Activated CD4-positive, alpha-beta memory T cell treated with anti-CD3 and anti-CD28 coated beads for 36 hours (primary cell): ENCODE results near the gene HS6ST3. TPM values are rescaled to one million over a fixed set of nuclear protein-coding genes. Genes with fewer than 3 reads are reported as not detected.

Experiments used
- CTCF ChIA-PET: fragments of 350-600 bp; sonication (Branson Sonifier 250); formaldehyde crosslinking; loops from one replicate; lab custom pipeline; 2021; ENCODE audit warnings: antibody characterized with exemption, inconsistent platforms; lab: Charles Lee
- POLR2A ChIA-PET: fragments of 350-600 bp; sonication (Branson Sonifier 250); formaldehyde crosslinking; loops from one replicate; lab custom pipeline; 2021; ENCODE audit warnings: antibody characterized with exemption; lab: Charles Lee
- DNase-seq: peaks from one replicate; pipeline ENCODE4 v3.0.0-alpha.2; 2020
- H3K27ac Mint-ChIP-seq: one replicate; pipeline ENCODE4 v1.8.0; 2021; ENCODE audit warnings: mixed read lengths
- H3K27me3 Mint-ChIP-seq: one replicate; pipeline ENCODE4 v1.8.0; 2021; ENCODE audit warnings: mixed read lengths
- H3K36me3 Mint-ChIP-seq: one replicate; pipeline ENCODE4 v1.8.0; 2021; ENCODE audit warnings: mixed read lengths
- H3K4me1 Mint-ChIP-seq: one replicate; pipeline ENCODE4 v1.8.0; 2021; ENCODE audit warnings: low read depth, mixed read lengths
- H3K4me3 Mint-ChIP-seq: one replicate; pipeline ENCODE4 v1.8.0; 2021; ENCODE audit warnings: mild to moderate bottlenecking, mixed read lengths
- H3K9me3 Mint-ChIP-seq: one replicate; pipeline ENCODE4 v1.8.0; 2021; ENCODE audit warnings: mixed read lengths
- intact Hi-C: fragments of 100-400 bp; cut with micrococcal nuclease; formaldehyde crosslinking; loops from one replicate; pipeline ENCODE4 v1.15.1; 2023
- total RNA-seq, 2 experiments: library from RNA; stranded (reverse); gene quantifications; one replicate each; pipeline ENCODE4 v1.2.3, GENCODE V29; 2021

HS6ST3 gene
- total RNA-seq, 2 experiments from 2014 or later, result not detected

DNA sequence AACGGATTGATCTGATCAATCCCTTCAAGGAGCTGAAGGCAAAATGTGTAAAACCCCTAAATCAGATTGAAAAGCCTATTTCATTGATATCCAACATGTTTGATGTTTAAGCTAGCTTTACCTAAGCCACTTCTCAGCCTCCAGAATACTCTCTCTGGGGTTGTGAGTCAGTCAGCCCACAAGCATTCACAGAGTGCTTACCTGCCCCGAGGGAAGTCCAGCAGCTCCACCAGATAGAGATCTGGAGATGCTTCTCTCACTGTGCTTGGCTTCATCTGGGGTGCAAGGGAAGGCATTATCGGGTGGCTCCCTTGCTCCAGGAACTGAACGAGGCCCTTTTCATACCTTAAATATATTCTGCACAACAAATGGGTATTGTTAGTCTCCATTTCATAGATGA, 744.7 kb downstream of the HS6ST3 start:
- Mint-ChIP-seq H3K27me3 (no peaks in the 10 kb centered on the region), H3K27ac (no peak overlapping the region), H3K4me1 (no peaks in the 10 kb centered on the region), H3K4me3 (no peak overlapping the region), H3K36me3 (no peaks in the 10 kb centered on the region), H3K9me3 (no peaks in the 10 kb centered on the region)
- CTCF ChIA-PET, result no interaction called here
- POLR2A ChIA-PET, result no interaction called here
- DNase-seq, result no peak
- intact Hi-C loops, result no loop called here

- Mint-ChIP-seq H3K27ac (no peak overlapping the region), H3K4me1 (no peaks in the 10 kb centered on the region), H3K27me3 (no peaks in the 10 kb centered on the region), H3K36me3 (no peaks in the 10 kb centered on the region), H3K9me3 (no peaks in the 10 kb centered on the region), H3K4me3 (no peak overlapping the region)
- CTCF ChIA-PET, result no interaction called here
- POLR2A ChIA-PET, result no interaction called here
- intact Hi-C loops, result no loop called here
- no peak for DNase-seq
Observed at GRCh38 chr13:96835546-96835945, 745.6 kb downstream of the HS6ST3 start.

- Mint-ChIP-seq H3K9me3 (no peaks in the 10 kb centered on the region), H3K27me3 (no peaks in the 10 kb centered on the region), H3K4me3 (no peak overlapping the region), H3K27ac (no peak overlapping the region), H3K36me3 (no peaks in the 10 kb centered on the region), H3K4me1 (no peaks in the 10 kb centered on the region)
- CTCF ChIA-PET, result no interaction called here
- intact Hi-C loops, result no loop called here
- POLR2A ChIA-PET, result no interaction called here
- no peak for DNase-seq
Observed at GRCh38 chr13:96836733-96837132, 746.8 kb downstream of the HS6ST3 start.

- Mint-ChIP-seq H3K4me1 (no peaks in the 10 kb centered on the region), H3K36me3 (no peaks in the 10 kb centered on the region), H3K4me3 (no peak overlapping the region), H3K9me3 (no peaks in the 10 kb centered on the region), H3K27ac (no peak overlapping the region), H3K27me3 (no peaks in the 10 kb centered on the region)
- POLR2A ChIA-PET, result no interaction called here
- no peak for DNase-seq
- intact Hi-C loops, result no loop called here
- CTCF ChIA-PET, result no interaction called here
Observed at GRCh38 chr13:96837809-96838208, 747.9 kb downstream of the HS6ST3 start.

DNA sequence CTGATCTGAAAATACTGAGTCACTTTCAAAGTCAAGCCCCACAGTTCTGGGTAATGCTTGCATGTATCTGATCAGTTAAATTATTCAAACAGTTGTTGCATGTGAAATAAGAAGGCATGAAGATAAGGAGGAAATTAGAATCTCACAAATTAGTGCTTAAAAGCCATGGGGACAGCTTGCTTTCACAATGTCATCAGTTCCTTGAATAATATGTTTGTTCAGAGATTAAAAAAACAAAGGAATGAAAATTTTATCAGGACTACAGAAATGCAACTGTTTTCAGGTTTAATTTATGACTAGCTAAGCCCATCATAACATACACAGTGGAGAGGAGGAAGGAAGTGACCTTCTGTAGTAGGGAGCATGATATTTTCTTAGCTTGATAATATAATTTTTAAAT, 754.3 kb downstream of the HS6ST3 start:
- Mint-ChIP-seq H3K27ac (no peak overlapping the region), H3K4me1 (no peaks in the 10 kb centered on the region), H3K4me3 (no peak overlapping the region), H3K27me3 (no peaks in the 10 kb centered on the region), H3K9me3 (no peaks in the 10 kb centered on the region), H3K36me3 (no peaks in the 10 kb centered on the region)
- intact Hi-C loops, result no loop called here
- DNase-seq, result no peak
- CTCF ChIA-PET, result no interaction called here
- POLR2A ChIA-PET, result no interaction called here

DNA sequence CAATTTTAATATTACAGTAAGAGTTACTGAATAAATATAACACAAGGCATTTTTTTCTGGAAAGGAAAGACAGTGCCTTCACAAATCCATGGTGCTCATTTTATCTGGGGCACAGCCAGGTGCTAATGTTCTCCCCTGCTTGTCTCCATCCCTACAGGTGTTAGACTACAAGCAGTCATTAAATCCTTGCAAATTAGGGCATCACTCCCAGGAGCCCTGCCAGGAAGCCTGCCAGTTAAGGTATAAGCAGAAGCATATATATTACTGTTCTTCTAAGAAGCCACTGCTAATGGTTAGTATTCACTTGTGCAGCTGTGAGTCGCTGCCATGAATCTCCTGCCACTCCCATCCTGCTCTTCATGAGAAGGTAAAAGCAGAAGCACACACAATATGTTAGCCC, 754.7 kb downstream of the HS6ST3 start:
- Mint-ChIP-seq H3K27me3 (no peaks in the 10 kb centered on the region), H3K4me1 (no peaks in the 10 kb centered on the region), H3K9me3 (no peaks in the 10 kb centered on the region), H3K36me3 (no peaks in the 10 kb centered on the region), H3K27ac (no peak overlapping the region), H3K4me3 (no peak overlapping the region)
- POLR2A ChIA-PET, result no interaction called here
- no peak for DNase-seq
- intact Hi-C loops, result no loop called here
- CTCF ChIA-PET, result no interaction called here

- POLR2A ChIA-PET, result no interaction called here
- CTCF ChIA-PET, result no interaction called here
- Mint-ChIP-seq H3K36me3 (no peaks in the 10 kb centered on the region), H3K4me1 (no peaks in the 10 kb centered on the region), H3K27ac (no peak overlapping the region), H3K27me3 (no peaks in the 10 kb centered on the region), H3K4me3 (no peak overlapping the region), H3K9me3 (no peaks in the 10 kb centered on the region)
- no peak for DNase-seq
- intact Hi-C loops, result no loop called here
Observed at GRCh38 chr13:96848286-96848685, 758.4 kb downstream of the HS6ST3 start.

GRCh38 chr13:96849091-96849490, 759.2 kb downstream of the HS6ST3 start:
- Mint-ChIP-seq H3K9me3 (peaks cover 6% of the 10 kb centered on the region), H3K27me3 (no peaks in the 10 kb centered on the region), H3K4me1 (no peaks in the 10 kb centered on the region), H3K27ac (no peak overlapping the region), H3K4me3 (no peak overlapping the region), H3K36me3 (no peaks in the 10 kb centered on the region)
- no peak for DNase-seq
- POLR2A ChIA-PET, result no interaction called here
- intact Hi-C loops, result no loop called here
- CTCF ChIA-PET, result no interaction called here

GRCh38 chr13:96850538-96851145, 760.7 kb downstream of the HS6ST3 start:
- Mint-ChIP-seq H3K27me3 (no peaks in the 10 kb centered on the region), H3K36me3 (no peaks in the 10 kb centered on the region), H3K4me1 (no peaks in the 10 kb centered on the region), H3K4me3 (no peak overlapping the region), H3K9me3 (peaks cover 6% of the 10 kb centered on the region), H3K27ac (no peak overlapping the region)
- ChIA-PET CTCF (no interaction called here), POLR2A (no interaction called here)
- intact Hi-C loops, result no loop called here
- DNase-seq, result no peak

- intact Hi-C loops, result no loop called here
- Mint-ChIP-seq H3K4me1 (no peaks in the 10 kb centered on the region), H3K4me3 (no peak overlapping the region), H3K27ac (no peak overlapping the region), H3K36me3 (no peaks in the 10 kb centered on the region), H3K27me3 (no peaks in the 10 kb centered on the region), H3K9me3 (peaks cover 6% of the 10 kb centered on the region)
- POLR2A ChIA-PET, result no interaction called here
- CTCF ChIA-PET, result no interaction called here
- DNase-seq, result no peak
Observed at GRCh38 chr13:96851856-96852445, 762.0 kb downstream of the HS6ST3 start.

- CTCF ChIA-PET, result no interaction called here
- Mint-ChIP-seq H3K9me3 (peaks cover 6% of the 10 kb centered on the region), H3K4me1 (no peaks in the 10 kb centered on the region), H3K27ac (no peak overlapping the region), H3K4me3 (no peak overlapping the region), H3K27me3 (no peaks in the 10 kb centered on the region), H3K36me3 (no peaks in the 10 kb centered on the region)
- intact Hi-C loops, result no loop called here
- no peak for DNase-seq
- POLR2A ChIA-PET, result no interaction called here
Observed at GRCh38 chr13:96858133-96858826, 768.4 kb downstream of the HS6ST3 start.

GRCh38 chr13:96860882-96861281, 771.0 kb downstream of the HS6ST3 start:
- no peak for DNase-seq
- H3K4me3 Mint-ChIP-seq, result no peak overlapping the region
- H3K27me3 Mint-ChIP-seq, result no peaks in the 10 kb centered on the region
- no peak overlapping the region for H3K27ac Mint-ChIP-seq
- no peaks in the 10 kb centered on the region for H3K4me1 Mint-ChIP-seq
- POLR2A ChIA-PET, result no interaction called here
- intact Hi-C loops, result no loop called here
- H3K9me3 Mint-ChIP-seq, result peaks cover 3% of the 10 kb centered on the region
- CTCF ChIA-PET, result no interaction called here
- no peaks in the 10 kb centered on the region for H3K36me3 Mint-ChIP-seq

DNA sequence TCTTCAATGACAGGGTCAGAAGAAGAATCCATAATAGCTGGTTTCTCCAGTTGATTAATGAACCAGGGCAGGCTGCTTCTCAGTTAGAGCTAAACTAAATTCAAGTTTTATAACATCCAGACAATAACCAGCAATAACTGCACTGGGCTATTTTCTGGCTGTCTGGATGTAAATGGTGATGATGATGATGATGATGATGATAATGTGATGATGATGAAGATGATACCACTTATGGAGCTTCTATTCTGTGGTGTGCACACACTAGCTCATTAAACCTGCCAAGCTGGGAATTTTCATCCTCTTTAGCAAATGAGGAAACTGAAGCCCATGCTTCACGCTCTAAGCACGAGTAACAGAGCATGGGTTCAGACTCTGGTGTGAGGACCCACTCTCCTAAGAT, 772.2 kb downstream of the HS6ST3 start:
- DNase-seq, result no peak
- ChIA-PET POLR2A (no interaction called here), CTCF (no interaction called here)
- H3K4me1 Mint-ChIP-seq, result no peaks in the 10 kb centered on the region
- no peak overlapping the region for H3K27ac Mint-ChIP-seq
- H3K36me3 Mint-ChIP-seq, result no peaks in the 10 kb centered on the region
- intact Hi-C loops, result no loop called here
- no peaks in the 10 kb centered on the region for H3K27me3 Mint-ChIP-seq
- H3K9me3 Mint-ChIP-seq, result peaks cover 3% of the 10 kb centered on the region
- H3K4me3 Mint-ChIP-seq, result no peak overlapping the region
